SK-N-SH treated with all-trans-retinoic acid at 6 μM for 48 hours (cell line): ENCODE measurements around the gene HACD1.

ENCODE experiments used
- ATAC-seq: fragments of 200-7000 bp; cut with Tn5 transposase; 3 replicates; pipeline ENCODE4 v1.9.1; 2020; ENCODE audit warnings: mild to moderate bottlenecking, moderate library complexity
- BACH2 ChIP-seq: fragments of 250-450 bp; sonication (Bioruptor Pico); IDR thresholded peaks from 2 replicates; pipeline ENCODE4 v1.9.0; 2021; ENCODE audit warnings: mild to moderate bottlenecking, borderline replicate concordance
- CREB5 ChIP-seq: fragments of 250-450 bp; sonication (Bioruptor Pico); IDR thresholded peaks from 2 replicates; pipeline ENCODE4 v1.5.1; 2020; ENCODE audit warnings: low read depth, mild to moderate bottlenecking, moderate library complexity
- CSDC2 ChIP-seq: fragments of 250-450 bp; sonication (Bioruptor Pico); IDR thresholded peaks from 2 replicates; pipeline ENCODE4 v1.5.0; 2020; ENCODE audit warnings: mild to moderate bottlenecking, moderate library complexity
- CSRNP3 ChIP-seq: fragments of 250-450 bp; sonication (Bioruptor Pico); IDR thresholded peaks from 2 replicates; pipeline ENCODE4 v1.5.1; 2021; ENCODE audit warnings: mild to moderate bottlenecking, moderate library complexity
- ESRRG ChIP-seq: fragments of 250-450 bp; sonication (Bioruptor Pico); IDR thresholded peaks from 2 replicates; pipeline ENCODE4 v1.6.1; 2021; ENCODE audit warnings: mild to moderate bottlenecking
- GLIS3 ChIP-seq: fragments of 250-450 bp; sonication (Bioruptor Pico); IDR thresholded peaks from 2 replicates; pipeline ENCODE4 v1.5.0; 2020; ENCODE audit warnings: mild to moderate bottlenecking, moderate library complexity
- ISL1 ChIP-seq: fragments of 250-450 bp; sonication (Bioruptor Pico); IDR thresholded peaks from 2 replicates; pipeline ENCODE4 v2.1.2; 2022; ENCODE audit warnings: mild to moderate bottlenecking, moderate library complexity
- OSR1 ChIP-seq: fragments of 250-450 bp; sonication (Bioruptor Pico); IDR thresholded peaks from 2 replicates; pipeline ENCODE4 v1.8.0; 2022; ENCODE audit warnings: moderate library complexity, mild to moderate bottlenecking, inconsistent platforms
- PATZ1 ChIP-seq: fragments of 250-450 bp; sonication (Bioruptor Pico); IDR thresholded peaks from 2 replicates; pipeline ENCODE4 v1.8.0; 2020; ENCODE audit warnings: mild to moderate bottlenecking, moderate library complexity, borderline replicate concordance
- POU6F1 ChIP-seq: fragments of 250-450 bp; sonication (Bioruptor Pico); IDR thresholded peaks from 2 replicates; pipeline ENCODE4 v1.8.0; 2021; ENCODE audit warnings: low read depth, mild to moderate bottlenecking, moderate library complexity, borderline replicate concordance
- PPARA ChIP-seq: fragments of 250-450 bp; sonication (Bioruptor Pico); IDR thresholded peaks from 2 replicates; pipeline ENCODE4 v1.5.0; 2020; ENCODE audit warnings: mild to moderate bottlenecking, borderline replicate concordance
- RARB ChIP-seq: fragments of 250-450 bp; sonication (Bioruptor Pico); IDR thresholded peaks from 2 replicates; pipeline ENCODE4 v1.8.0; 2021; ENCODE audit warnings: mild to moderate bottlenecking, moderate library complexity
- SNAI2 ChIP-seq: fragments of 250-450 bp; sonication (Bioruptor Pico); IDR thresholded peaks from 2 replicates; pipeline ENCODE4 v1.5.0; 2020; ENCODE audit warnings: mild to moderate bottlenecking, moderate library complexity
- TCF4 ChIP-seq: fragments of 250-450 bp; sonication (Bioruptor Pico); IDR thresholded peaks from 2 replicates; pipeline ENCODE4 v1.8.0; 2021; ENCODE audit warnings: mild to moderate bottlenecking, moderate library complexity, borderline replicate concordance
- TOX ChIP-seq: fragments of 250-450 bp; sonication (Bioruptor Pico); IDR thresholded peaks from 2 replicates; pipeline ENCODE4 v1.8.0; 2021; ENCODE audit warnings: mild to moderate bottlenecking, moderate library complexity, borderline replicate concordance
- TSHZ2 ChIP-seq: fragments of 250-450 bp; sonication (Bioruptor Pico); IDR thresholded peaks from 2 replicates; pipeline ENCODE4 v1.5.0; 2020; ENCODE audit warnings: mild to moderate bottlenecking, moderate library complexity
- ZC3H10 ChIP-seq: fragments of 250-450 bp; sonication (Bioruptor Pico); IDR thresholded peaks from 2 replicates; pipeline ENCODE4 v1.5.1; 2021; ENCODE audit warnings: mild to moderate bottlenecking, moderate library complexity
- ZFP3 ChIP-seq: fragments of 250-450 bp; sonication (Bioruptor Pico); IDR thresholded peaks from 2 replicates; pipeline ENCODE4 v1.5.0; 2020; ENCODE audit warnings: mild to moderate bottlenecking, moderate library complexity
- ZFP30 ChIP-seq: fragments of 450-650 bp; formaldehyde crosslinking; IDR thresholded peaks from 2 replicates; pipeline ENCODE4 v1.5.0; 2022; ENCODE audit warnings: mild to moderate bottlenecking, moderate library complexity
- ZNF70 ChIP-seq: fragments of 450-650 bp; formaldehyde crosslinking; IDR thresholded peaks from 2 replicates; pipeline ENCODE4 v1.5.0; 2020; ENCODE audit warnings: mild to moderate bottlenecking, moderate library complexity
- ZNF8 ChIP-seq: fragments of 450-650 bp; formaldehyde crosslinking; IDR thresholded peaks from 2 replicates; pipeline ENCODE4 v1.5.0; 2020; ENCODE audit warnings: mild to moderate bottlenecking, moderate library complexity

Gene HACD1

GRCh38 chr10:17617031-17617911 is at the start of gene HACD1:
HACD1 (minus strand) TSS chr10:17617374; CDS start chr10:17617339, 35 bp downstream.
- TF ChIP-seq TSHZ2 (no peak), RARB (CRISPR knock-in tag) (no peak), TOX (CRISPR knock-in tag) (no peak), TCF4 (CRISPR knock-in tag) (no peak), ESRRG (no peak), ZNF70 (CRISPR knock-in tag) (no peak), ZFP3 (CRISPR knock-in tag) (no peak), ZFP30 (CRISPR knock-in tag) (no peak)
- ATAC-seq, result peak; percentile 91

- ATAC-seq, result peak; percentile 88
- TF ChIP-seq ISL1 (CRISPR knock-in tag) (peak; percentile 49), ESRRG (no peak)
Measured at GRCh38 chr10:17665747-17666146, 48.6 kb upstream of the HACD1 start.

GRCh38 chr10:17663450-17663849 is 46.3 kb upstream of the HACD1 start:
- ATAC-seq, result no peak
- TF ChIP-seq TSHZ2, result no peak
- TF ChIP-seq PPARA, result no peak
- TF ChIP-seq CSRNP3 (CRISPR knock-in tag), result no peak
- no peak for TF ChIP-seq ZNF8 (CRISPR knock-in tag)
- no peak for TF ChIP-seq POU6F1 (CRISPR knock-in tag)

- ATAC-seq, result no peak
- no peak for TF ChIP-seq BACH2 (CRISPR knock-in tag)
- TF ChIP-seq ZNF70 (CRISPR knock-in tag), result no peak
- no peak for TF ChIP-seq ESRRG
- no peak for TF ChIP-seq ZC3H10 (CRISPR knock-in tag)
- TF ChIP-seq PATZ1, result no peak
- TF ChIP-seq OSR1 (CRISPR knock-in tag), result no peak
- no peak for TF ChIP-seq CSDC2 (CRISPR knock-in tag)
- no peak for TF ChIP-seq ZFP30 (CRISPR knock-in tag)
- no peak for TF ChIP-seq PPARA
- no peak for TF ChIP-seq ZFP3 (CRISPR knock-in tag)
- no peak for TF ChIP-seq SNAI2
- no peak for TF ChIP-seq ISL1 (CRISPR knock-in tag)
- no peak for TF ChIP-seq GLIS3
- no peak for TF ChIP-seq TOX (CRISPR knock-in tag)
- no peak for TF ChIP-seq RARB (CRISPR knock-in tag)
- no peak for TF ChIP-seq ZNF8 (CRISPR knock-in tag)
- no peak for TF ChIP-seq CREB5 (CRISPR knock-in tag)
Measured at GRCh38 chr10:17662193-17663138, 45.3 kb upstream of the HACD1 start.
